NCI-H748 treated with DMSO at 0.1 percent for 48 hours (cell line): Measurements from ENCODE around the gene COMMD7.
"Not testable (repeated sequence)": the region's sequence is repeated elsewhere in the genome, so short reads cannot be mapped to it uniquely, and the experiment has no call there.

ENCODE experiments used
- DNase-seq: peaks from one replicate; lab custom pipeline; 2025; lab: John Stamatoyannopoulos, UW

COMMD7 gene

DNA sequence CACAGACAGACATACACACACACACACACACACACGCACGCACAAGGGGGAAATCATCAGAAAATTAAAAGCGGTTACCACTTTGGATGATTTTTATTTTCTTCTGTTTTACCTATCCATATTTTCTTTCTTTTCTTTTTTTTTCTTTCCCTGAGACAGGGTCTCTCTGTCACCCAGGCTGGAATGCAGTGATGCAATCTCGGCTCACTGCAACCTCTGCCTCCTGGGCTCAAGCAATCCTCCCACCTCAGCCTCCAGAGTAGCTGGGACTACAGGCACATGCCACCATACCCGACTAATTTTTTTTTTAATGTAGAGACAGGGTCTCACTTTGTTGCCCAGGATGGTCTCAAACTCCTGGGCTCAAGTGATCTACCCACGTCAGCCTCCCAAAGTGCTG, 14.8 kb downstream of the COMMD7 start:
- DNase-seq, result not testable (repeated sequence)

DNA sequence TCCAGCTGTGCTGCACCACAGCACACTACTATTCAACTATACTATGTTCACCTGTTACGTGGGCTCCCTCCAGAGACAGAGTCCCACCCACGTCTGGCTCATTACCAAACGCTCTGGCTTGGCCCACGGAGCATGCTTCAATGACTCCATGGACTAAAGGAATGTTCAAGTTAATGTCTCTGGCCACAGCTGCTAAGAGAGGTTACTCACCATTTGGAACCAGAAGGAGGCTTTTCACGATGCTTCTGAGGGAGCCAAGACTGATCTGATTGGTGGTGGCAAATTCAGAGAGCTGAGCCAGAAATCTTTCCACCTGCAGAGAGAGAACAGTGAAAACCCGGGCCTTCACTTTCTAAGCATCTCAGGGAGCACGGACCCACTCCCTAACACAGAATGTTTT, 15.6 kb downstream of the COMMD7 start:
- DNase-seq, result no peak

DNA sequence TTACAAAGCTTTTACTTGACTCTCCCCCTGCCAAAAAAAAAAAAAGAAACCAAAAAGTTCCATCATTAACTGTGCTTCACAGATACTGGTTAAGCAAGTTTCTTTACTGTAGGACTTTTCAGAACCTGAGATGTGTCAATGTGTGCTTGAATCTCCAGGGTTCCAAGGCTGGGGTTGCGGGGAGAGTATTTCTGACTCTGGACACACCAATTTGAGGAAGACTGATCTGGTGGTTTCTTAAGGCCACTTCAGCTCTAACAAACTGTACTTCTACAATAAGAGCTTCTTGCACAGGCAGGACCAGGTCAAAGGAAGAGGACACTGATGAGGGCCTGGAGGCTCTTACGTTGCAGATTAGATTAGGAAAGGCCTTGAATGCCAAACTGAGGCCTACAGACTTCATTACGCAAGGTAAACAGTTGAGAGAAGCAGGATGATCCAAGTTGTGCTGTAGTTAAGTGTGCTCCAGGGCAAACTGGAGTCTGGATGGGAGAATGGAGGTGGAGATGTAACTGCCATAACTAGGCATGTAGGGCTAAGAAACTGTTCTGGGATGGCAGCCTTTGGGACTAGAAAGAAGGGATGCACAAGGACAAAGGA, 24.4 kb downstream of the COMMD7 start:
- no peak for DNase-seq

DNA sequence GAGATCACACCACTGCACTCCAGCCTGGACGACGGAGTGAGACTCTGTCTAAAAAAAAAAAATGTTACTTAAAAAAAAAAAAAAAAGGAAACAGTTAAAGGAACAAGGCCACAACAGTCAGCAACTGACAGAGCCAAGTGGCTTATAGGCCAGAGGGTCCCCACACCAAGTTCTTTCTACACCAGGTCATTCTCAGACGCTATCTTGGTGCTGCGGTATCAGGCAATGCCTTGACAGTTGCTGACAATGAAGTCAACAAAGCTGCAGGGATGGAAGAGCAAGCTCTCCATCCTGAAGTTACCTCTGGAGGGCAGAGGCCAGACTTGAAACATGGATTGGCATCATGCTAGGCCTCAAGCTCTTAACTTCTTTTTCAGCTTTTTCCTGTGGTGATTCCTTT, 31.9 kb downstream of the COMMD7 start:
- no peak for DNase-seq

DNA sequence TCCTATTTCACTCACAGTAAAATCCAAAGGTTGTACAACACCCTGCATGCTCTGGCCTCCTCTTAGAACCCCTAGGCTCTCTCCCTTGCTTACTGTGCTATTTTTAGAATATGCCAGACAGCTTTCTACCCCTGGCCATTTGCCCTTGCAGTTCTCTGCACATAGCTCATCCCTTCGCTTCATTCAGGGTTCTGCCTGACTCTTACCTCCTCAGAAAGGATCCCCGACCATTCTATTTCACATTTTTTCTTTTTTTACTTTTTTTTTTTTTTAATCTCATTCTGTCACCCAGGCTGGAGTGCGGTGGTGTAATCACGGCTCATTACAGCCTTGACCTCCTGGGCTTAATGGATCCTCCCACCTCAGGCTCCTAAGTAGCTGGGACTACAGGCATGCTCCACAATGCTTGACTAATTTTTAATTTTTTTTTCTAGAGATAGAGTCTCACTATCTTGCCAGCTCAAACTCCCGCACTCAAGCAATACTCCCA, 33.6 kb downstream of the COMMD7 start:
- DNase-seq, result no peak

DNA sequence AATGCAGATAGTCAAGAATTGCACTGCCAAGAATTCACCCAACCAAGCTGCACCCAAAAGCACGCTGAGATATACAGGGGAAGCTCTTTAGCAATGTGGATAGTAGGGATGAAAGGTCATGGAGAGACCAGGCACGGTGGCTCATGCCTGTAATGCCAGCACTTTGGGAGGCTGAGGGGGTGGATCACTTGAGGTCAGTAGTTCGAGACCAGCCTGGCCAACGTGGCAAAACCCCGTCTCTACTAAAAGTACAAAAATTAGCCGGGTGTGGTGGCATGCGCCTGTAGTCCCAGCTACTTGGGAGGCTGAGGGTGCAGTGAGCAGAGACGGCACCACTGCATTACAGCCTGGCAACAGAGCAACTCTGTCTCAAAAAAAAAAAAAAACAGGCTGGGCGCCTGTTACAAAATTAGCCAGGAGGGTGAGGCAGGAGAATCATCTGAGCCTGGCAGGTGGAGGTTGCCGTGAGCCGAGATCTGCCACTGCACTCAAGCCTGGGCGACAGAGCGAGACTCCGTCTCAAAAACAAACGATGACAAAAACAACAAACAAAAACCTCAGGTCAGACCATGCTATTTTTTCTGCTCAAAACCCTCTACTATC, 34.1 kb downstream of the COMMD7 start:
- DNase-seq, result not testable (repeated sequence)

DNA sequence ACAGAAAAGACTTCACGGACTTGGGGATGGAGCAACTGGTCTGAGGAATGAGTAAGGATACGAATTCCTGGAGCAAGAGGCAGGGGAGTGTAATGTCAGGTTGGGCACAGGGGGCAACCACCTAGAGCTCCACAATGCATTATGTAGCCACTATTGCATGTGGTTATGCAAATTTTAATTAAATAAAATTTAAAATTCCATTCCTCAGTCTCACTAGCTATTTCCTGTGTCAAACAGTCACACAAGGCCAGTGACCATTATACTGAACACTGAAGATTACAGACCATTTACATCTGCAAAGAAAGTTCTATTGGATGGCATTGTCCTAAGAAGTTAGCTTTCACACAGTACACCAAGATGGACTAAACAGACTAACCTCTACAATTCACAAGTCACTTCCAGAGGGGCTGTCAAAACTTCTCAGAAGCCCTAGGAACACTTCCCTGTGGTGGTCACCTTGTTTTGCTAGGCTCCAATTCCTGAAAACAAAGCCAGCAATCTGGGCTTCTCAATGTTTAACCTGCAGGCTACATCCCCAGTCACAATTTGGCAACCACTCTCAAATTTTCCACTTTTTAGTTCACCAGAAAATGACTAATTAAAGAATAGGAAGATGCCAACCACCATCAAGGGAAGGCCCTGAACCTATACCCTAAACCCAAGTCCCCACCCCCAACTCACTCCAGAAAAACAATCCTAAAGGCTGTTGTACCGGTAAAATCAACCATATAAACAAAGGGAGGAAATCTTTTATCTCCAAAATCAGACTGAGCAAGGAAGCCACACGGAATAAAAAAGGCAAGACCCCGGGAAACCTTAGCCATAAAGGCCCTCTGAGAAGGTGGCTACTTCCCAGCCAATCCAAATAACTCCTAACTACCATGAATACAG, 35.3 kb downstream of the COMMD7 start:
- DNase-seq, result no peak

DNA sequence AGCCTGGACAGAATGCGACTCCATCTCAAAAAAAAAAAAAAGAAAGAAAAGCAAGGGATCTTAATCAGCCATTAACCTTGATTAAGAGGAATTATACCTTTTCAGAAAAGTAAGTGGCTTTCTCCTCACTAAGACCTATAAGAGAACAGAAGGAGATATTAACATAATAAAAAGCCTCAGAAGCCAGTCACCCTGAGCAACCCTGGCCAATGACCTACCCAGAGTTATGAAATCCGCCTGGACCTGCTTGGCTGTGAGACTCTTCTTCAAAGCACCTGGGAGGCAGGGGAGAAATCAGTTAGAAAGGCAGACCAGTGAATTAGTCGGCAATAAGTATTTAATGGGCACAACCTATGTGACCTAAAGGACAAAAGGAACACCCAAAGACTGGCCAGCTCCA, 36.8 kb downstream of the COMMD7 start:
- DNase-seq, result no peak

DNA sequence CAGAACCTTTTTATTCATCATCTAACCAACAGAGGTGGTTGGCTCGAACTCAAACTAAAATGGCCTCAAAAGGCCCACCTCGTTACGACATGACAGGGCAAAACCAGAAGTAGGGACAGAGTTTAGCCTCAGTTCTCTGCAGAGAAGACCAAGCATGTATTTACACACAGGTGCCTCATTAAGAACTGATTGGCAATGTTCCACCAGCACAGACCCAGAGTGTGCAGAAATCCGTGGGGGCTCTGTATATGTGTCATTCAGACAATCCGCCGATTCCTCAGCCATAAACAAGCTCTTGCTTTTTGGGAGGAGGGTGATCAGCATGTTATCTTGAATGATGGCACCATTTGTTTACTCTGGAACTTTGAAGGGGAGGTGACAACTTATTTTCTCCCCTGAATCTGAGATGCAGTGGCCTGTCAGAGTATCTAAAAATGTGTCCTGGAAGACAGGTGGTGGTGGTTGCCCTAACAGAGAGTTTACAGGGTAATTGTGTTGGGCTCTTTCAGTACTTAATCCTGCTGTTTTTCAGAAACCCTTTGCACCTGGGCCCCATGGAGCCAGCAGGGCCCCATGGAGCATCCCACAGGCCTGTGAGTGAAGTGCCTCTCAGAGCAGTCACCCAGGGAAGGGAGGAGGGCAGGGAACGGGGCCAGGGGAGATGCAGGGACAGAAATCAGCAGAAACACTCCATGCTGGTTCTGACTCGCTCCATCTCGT, 40.4 kb downstream of the COMMD7 start:
- no peak for DNase-seq

DNA sequence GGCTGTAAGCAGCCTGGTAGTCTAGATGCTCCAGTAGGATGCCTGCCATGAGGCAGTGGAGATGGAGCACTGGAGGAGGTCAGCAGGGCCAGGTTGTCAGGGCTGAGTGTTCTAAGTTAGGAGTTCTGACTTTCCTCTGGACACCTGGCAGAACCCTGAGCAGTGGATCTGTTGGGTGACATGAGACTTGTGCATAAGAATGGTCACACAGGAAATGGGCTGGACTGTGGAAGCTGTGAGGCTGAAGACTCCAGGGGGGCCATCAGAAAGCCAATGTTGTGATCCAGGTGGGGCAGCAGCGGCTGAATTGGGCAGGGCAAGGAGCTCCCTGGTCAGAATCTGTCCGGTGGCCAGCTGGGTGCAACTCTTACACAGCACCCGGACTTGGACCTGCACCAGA, 45.7 kb downstream of the COMMD7 start:
- DNase-seq, result no peak

DNA sequence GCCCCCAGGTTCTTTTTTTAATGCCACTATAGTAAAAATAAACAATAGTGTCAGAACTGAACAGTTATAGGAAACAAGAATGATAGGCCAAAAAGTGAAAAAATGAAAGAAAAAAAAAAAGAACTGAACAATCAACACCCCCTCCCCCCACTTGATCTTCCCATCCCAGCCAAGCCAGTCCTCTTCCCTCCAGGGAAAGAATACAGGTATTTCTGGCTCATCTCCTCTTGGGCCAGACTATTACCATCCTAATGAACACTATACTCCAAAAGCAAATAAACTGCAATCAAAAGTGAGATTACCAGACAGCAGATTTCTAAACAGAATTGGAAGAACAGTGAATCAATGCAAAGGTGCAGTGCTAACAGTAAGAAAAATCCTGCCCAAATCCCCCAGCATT, 48.2 kb downstream of the COMMD7 start:
- DNase-seq, result no peak

DNA sequence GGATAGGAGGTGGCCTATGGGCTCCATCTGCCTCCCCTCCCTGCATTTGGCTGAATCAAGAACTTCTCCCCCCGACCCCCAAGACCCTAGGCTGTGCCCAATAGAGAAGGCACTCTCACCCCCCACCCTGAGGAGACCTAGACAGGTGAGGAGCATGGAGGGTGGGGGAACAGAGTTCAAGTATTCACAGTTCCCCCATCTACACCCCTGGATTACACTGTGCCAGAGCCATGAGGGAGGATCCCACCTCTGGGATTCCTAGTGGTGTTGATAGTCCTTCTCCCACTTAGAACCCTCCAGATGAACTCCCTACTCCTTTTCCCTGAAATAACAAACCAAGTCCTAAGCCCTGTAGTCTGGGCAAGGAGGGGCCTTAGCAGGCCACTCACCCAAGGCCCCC, 54.3 kb downstream of the COMMD7 start:
- not testable (repeated sequence) for DNase-seq

DNA sequence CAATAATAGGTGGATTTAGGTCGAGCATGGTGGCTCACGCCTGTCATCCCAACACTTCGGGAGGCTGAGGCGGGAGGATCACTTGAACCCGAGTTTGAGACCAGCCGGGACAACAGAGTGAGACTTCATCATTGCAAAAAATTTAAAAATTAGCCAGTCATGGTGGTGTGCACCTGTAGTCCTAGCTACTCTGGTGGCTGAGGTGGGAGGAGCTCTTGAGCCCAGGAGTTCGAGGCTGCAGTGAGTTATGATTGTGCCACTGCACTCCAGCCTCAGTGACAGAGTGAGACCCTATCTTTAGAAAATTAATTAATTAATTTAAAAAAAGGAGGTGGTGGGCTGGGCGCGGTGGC, 56.1 kb downstream of the COMMD7 start:
- DNase-seq, result no peak

DNA sequence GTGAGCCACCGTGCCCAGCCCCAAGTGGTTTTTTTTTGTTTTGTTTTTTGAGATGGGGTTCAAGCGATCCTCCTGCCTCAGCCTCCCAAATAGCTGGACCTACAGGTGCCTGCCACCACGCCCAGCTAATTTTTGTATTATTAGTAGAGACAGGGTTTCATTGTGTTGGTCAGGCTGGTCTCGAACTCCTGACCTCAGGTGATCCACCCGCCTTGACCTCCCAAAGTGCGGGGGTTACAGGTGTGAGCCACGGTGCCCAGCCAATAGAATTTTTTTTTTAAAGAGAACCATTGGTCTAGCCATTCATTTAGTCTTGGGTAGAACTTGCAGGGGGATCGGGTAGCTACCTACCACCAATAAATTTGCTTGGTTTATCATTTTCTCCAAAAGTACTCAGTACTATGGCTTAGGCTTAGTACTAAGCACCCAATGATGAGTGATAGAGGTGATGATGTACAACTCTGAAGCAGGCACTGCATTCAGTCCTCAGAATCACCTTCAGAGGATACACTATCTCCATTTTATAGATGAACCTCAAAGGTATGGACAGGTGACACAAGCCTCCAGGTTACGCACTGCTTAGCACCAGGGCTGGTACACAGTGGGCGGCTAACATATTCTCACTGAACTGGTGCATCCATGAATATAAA, 56.6 kb downstream of the COMMD7 start:
- no peak for DNase-seq

DNA sequence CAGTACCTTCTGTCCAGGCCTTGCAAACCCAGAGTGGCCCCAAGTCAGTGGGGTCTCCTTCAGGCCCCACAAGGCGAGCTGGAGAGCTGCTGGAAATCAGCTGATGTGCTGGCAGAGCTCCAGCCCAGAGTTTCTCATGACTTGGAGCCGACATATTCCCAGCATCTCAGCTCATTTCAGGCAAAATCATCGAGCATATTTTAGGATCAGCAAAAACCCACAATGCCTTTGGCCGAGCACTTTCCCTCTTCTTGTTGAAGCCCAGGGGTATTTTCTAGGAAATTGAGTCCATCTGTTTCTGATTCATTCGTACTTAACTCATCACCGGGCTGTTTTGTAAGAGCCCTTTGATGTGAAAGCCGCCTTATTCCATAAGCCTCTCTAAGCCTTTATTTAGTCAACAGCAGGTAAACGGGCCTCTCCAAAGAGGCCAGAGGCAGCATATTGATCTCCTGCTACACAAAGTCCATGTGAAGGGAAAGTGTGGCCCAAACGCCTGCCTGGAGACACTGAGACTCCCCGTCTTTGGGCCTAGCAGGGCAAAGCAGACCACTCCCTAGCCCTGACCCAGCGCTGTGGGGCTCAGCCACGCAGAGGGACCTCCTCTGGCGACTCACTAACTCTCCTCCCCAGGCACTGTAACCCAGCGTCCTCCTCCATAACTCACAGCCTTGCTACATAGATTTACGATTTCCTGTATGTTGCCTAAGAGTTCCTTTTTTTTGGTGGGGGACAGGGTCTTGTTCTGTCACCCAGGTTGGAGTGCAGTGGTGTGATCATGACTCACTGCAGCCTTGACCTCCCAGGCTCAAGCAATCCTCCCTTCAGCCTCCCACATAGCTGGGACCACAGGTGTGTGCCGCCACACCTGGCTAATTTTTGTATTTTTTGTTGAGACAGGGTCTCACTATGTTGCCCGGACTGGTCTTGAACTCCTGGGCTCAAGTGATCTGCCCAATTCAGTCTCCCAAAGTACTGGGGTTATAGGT, 57.4 kb downstream of the COMMD7 start:
- DNase-seq, result no peak

DNA sequence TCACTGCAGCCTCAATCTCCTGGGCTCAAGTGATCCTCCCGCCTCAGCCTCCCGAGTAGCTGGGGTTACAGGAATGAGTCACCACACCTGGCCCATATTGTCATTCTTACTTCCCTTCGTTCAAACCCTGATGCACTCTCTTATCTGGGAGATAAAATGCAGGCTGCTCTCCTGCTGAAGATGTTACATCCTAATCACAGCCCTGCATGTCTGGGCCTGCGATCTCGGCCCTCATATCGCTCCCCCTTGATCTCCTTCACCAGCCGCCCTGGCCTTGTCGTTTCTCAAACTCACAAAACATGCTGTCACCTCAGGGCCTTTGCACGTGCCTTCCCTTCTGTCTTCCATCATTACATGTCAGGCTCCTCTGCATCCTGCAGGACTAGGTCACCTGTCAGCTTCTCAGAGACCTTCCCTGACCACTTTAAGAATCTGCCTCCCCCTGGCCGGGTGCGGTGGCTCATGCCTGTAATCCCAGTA, 60.7 kb downstream of the COMMD7 start:
- DNase-seq, result no peak

DNA sequence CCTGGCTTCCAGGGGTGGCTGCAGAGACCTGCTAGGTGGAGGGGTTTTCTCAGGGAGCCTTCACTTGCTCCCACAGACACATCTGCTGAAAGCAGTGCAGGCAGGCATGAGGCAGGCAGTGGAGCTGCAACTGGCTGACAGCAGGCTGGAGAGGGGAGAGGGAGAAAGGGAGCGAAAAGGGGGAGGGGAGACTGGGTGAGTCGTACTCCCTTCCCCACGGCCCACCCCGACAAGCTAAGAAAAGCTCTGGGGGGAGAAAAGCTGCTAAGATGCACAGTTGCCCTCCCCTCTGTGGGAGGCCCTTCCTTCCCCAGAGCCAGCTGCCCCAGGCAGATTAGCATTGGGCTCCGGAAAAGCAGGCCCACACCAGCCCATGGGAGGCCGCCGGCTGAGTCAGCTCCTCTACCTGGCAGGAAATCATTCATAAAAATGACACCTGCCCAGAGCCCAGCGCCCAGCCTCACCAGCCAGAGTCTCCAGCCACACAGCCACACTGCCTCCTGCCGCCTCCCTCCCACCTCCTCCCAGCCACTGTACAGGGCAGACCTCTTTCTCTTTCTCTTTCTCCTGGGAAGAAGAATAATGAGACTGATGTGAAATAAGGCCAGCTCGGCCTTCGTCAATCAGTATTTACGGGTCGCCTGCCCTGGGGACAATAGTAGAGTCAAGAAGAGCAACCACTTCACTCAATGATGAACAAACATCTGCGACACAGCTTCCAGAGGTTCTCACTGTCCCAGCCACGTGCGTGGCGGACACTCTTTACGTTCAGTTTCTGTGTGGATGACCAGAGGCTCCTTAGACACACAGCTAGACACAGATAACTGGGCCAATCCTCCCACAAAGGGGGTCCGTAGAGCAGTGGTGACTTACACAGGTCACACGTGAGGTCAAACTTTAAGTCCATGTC, 61.8 kb downstream of the COMMD7 start:
- peak; percentile 60 for DNase-seq

DNA sequence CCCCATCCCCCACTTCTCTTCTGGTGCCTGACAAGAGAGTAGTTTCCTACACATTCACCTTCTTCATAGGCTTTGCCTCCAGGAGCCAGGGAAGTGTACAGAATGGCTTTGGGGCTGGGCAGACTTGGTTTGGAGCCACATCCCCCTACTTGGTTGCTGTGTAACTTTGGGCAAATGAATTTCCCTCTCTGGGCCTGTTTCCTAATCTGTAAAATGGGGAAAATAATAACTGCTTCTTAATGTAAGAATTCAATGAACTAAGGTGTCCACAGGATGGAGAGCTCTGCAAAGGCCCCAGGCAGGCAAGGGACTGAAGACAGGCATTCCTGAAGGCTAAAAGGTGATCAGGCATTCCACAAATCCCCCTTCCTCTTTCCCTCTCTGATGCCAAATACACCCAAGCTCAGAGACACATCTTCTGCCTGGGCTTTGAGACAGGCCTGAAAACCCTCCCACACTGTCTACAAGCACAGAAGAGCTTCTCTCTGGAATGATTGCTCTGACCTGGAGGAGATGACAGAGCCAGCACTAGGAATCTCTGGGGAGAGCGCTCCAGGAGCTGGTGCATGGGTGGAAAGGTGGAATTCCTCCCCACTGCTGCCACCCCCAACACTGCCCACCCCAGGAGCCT, 62.6 kb downstream of the COMMD7 start:
- no peak for DNase-seq

DNA sequence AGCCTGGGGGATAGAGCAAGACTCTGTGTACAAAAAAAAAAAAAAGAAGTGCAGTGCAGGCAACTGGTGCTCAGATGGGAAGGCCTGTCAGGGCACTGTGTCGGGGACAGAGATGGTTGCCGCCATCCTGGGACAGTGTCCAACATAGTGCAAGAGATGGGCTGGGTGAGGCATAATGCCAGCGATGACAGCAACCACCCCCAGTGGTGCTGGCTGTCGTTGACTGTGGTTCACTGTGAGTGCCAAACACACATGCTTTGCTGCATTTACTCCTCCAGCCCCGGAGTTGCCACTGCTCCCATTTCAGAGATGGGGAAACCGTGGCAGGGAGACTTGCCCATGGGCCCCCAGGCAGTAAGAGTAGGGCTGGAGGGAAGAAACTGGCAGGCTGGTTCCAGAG, 64.3 kb downstream of the COMMD7 start:
- DNase-seq, result no peak
